ENCODE measurements around the gene YIF1B. TPM values are rescaled to one million over a fixed set of nuclear protein-coding genes. Genes with fewer than 3 reads are reported as not detected.

YIF1B gene
- total and polyA plus RNA-seq, 9 of the 15 experiments (the other 6 are each of a cell fraction or from before 2014, with no cell fraction given), result 8.5 to 586 (median 323) TPM

DNA sequence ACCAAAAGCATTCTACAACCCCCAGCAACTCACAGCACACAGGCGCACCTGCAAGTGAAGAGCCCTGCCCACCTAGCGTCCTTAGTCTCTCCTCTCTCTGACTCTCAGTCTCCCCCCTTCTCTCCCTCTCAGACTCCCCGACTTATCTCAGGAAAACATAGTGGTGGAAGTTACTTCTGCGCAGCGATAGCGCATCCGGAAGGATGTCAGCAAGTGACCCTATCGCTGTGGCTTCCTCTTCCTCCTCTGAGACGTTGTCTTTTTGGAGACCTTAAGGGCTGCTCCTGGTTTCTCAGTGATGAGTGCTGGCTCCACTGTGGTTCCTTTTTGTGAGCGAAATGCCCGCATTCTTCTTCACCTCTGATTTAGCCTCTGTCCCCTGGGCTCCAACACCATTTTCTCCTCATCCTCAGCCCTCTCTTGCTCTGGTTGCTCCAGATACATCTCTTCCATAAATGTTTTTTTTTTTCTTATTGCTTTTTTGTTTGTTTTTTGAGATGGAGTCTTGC lies 1.4 kb upstream of the YIF1B start (continued):
- TF ChIP-seq, protein P1, sequence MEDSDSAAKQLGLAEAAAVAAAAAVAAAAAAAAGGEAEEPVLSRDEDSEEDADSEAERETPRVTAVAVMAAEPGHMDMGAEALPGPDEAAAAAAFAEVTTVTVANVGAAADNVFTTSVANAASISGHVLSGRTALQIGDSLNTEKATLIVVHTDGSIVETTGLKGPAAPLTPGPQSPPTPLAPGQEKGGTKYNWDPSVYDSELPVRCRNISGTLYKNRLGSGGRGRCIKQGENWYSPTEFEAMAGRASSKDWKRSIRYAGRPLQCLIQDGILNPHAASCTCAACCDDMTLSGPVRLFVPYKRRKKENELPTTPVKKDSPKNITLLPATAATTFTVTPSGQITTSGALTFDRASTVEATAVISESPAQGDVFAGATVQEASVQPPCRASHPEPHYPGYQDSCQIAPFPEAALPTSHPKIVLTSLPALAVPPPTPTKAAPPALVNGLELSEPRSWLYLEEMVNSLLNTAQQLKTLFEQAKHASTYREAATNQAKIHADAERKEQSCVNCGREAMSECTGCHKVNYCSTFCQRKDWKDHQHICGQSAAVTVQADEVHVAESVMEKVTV (CRISPR knock-in tag; IDR thresholded peaks at IDR 0.05), result no peak
- TF ChIP-seq FOSL1 (tag; conservative IDR thresholded peaks at IDR 0.05) (peak; percentile 38; the same call in 1 of the 2 replicates), EP400 (IDR thresholded peaks at IDR 0.05) (peak; percentile 77), ZNF124 (CRISPR knock-in tag; IDR thresholded peaks at IDR 0.05) (no peak), ZEB2 (IDR thresholded peaks at IDR 0.05) (peak; percentile 96), ZNF41 (CRISPR knock-in tag; conservative IDR thresholded peaks at IDR 0.05) (no peak), BRD9 (IDR thresholded peaks at IDR 0.05; ENCODE audit: low read depth, partially characterized antibody) (peak; percentile 97), NCOA4 (IDR thresholded peaks at IDR 0.05; ENCODE audit: partially characterized antibody) (peak; percentile 24), BHLHE40 (IDR thresholded peaks at IDR 0.05; ENCODE audit: low read length) (peak; percentile 73), NR2C1 (IDR thresholded peaks at IDR 0.05) (peak; percentile 67), NR2C1 (tag; IDR thresholded peaks at IDR 0.05) (peak; percentile 74; the same call in 1 of the 2 replicates), NFXL1 (CRISPR knock-in tag; IDR thresholded peaks at IDR 0.05) (no peak), HMGN3 (IDR thresholded peaks at IDR 0.05; ENCODE audit: borderline replicate concordance, extremely low read depth, insufficient read length, low read depth, low read length) (peak; percentile 81), NFIC (IDR thresholded peaks at IDR 0.05) (peak; percentile 92), NR2C2 (CRISPR knock-in tag; IDR thresholded peaks at IDR 0.05) (peak; percentile 19; the same call in 1 of the 2 replicates), NR2C2 (tag; IDR thresholded peaks at IDR 0.05) (peak; percentile 63; the same call in 1 of the 2 replicates)
- TF ChIP-seq, protein P2, sequence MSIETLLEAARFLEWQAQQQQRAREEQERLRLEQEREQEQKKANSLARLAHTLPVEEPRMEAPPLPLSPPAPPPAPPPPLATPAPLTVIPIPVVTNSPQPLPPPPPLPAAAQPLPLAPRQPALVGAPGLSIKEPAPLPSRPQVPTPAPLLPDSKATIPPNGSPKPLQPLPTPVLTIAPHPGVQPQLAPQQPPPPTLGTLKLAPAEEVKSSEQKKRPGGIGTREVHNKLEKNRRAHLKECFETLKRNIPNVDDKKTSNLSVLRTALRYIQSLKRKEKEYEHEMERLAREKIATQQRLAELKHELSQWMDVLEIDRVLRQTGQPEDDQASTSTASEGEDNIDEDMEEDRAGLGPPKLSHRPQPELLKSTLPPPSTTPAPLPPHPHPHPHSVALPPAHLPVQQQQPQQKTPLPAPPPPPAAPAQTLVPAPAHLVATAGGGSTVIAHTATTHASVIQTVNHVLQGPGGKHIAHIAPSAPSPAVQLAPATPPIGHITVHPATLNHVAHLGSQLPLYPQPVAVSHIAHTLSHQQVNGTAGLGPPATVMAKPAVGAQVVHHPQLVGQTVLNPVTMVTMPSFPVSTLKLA (conservative IDR thresholded peaks at IDR 0.05), result peak in 1 of 2 experiments; percentile 70; a peak in 2 of 4 replicates
- TF ChIP-seq, protein P3, sequence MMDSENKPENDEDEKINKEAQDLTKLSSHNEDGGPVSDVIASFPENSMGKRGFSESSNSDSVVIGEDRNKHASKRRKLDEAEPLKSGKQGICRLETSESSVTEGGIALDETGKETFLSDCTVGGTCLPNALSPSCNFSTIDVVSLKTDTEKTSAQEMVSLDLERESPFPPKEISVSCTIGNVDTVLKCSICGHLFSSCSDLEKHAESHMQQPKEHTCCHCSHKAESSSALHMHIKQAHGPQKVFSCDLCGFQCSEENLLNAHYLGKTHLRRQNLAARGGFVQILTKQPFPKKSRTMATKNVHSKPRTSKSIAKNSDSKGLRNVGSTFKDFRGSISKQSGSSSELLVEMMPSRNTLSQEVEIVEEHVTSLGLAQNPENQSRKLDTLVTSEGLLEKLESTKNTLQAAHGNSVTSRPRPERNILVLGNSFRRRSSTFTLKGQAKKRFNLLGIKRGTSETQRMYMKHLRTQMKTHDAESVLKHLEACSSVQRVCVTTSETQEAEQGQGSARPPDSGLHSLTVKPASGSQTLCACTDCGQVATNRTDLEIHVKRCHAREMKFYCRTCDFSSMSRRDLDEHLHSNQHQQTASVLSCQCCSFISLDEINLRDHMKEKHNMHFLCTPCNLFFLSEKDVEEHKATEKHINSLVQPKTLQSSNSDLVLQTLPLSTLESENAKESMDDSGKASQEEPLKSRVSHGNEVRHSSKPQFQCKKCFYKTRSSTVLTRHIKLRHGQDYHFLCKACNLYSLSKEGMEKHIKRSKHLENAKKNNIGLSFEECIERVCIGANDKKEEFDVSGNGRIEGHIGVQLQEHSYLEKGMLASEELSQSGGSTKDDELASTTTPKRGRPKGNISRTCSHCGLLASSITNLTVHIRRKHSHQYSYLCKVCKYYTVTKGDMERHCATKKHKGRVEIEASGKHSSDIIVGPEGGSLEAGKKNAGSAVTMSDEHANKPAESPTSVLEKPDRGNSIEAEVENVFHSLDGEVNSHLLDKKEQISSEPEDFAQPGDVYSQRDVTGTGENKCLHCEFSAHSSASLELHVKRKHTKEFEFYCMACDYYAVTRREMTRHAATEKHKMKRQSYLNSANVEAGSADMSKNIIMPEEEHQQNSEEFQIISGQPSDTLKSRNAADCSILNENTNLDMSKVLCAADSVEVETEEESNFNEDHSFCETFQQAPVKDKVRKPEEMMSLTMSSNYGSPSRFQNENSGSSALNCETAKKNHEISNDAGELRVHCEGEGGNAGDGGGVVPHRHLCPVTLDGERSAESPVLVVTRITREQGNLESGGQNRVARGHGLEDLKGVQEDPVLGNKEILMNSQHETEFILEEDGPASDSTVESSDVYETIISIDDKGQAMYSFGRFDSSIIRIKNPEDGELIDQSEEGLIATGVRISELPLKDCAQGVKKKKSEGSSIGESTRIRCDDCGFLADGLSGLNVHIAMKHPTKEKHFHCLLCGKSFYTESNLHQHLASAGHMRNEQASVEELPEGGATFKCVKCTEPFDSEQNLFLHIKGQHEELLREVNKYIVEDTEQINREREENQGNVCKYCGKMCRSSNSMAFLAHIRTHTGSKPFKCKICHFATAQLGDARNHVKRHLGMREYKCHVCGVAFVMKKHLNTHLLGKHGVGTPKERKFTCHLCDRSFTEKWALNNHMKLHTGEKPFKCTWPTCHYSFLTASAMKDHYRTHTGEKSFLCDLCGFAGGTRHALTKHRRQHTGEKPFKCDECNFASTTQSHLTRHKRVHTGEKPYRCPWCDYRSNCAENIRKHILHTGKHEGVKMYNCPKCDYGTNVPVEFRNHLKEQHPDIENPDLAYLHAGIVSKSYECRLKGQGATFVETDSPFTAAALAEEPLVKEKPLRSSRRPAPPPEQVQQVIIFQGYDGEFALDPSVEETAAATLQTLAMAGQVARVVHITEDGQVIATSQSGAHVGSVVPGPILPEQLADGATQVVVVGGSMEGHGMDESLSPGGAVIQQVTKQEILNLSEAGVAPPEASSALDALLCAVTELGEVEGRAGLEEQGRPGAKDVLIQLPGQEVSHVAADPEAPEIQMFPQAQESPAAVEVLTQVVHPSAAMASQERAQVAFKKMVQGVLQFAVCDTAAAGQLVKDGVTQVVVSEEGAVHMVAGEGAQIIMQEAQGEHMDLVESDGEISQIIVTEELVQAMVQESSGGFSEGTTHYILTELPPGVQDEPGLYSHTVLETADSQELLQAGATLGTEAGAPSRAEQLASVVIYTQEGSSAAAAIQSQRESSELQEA (IDR thresholded peaks at IDR 0.05; ENCODE audit: low read depth), result peak; percentile 43; the same call in 1 of the 2 replicates

Data from K562 (cell line).